NCI-H82 (cell line): ENCODE measurements around the gene HOXB4.

ENCODE experiments used
- DNase-seq: peaks from one replicate; lab custom pipeline; 2025; lab: John Stamatoyannopoulos, UW

The HOXB4 gene

GRCh38 chr17:48589831-48590606 is 11.9 kb upstream of the HOXB4 start, which contains the start of gene HOXB3:
Gene HOXB3 (minus strand): TSS chr17:48590241. CDS start chr17:48552474, 37,767 bp downstream.
- no peak for DNase-seq

- no peak for DNase-seq
Observed at GRCh38 chr17:48589060-48589830, 11.1 kb upstream of the HOXB4 start.

GRCh38 chr17:48588528-48588927 is 10.4 kb upstream of the HOXB4 start:
- DNase-seq = no peak

- DNase-seq = no peak
Observed at GRCh38 chr17:48588074-48588415, 9.9 kb upstream of the HOXB4 start.

- no peak for DNase-seq
Observed at GRCh38 chr17:48587276-48588073, 9.3 kb upstream of the HOXB4 start.

- no peak for DNase-seq
Observed at GRCh38 chr17:48586355-48587258, 8.5 kb upstream of the HOXB4 start.

GRCh38 chr17:48584223-48584741 is 6.1 kb upstream of the HOXB4 start:
- DNase-seq = no peak

GRCh38 chr17:48583708-48584222 is 5.6 kb upstream of the HOXB4 start:
- DNase-seq = no peak

- no peak for DNase-seq
Observed at GRCh38 chr17:48582750-48583069, 4.6 kb upstream of the HOXB4 start.

GRCh38 chr17:48579760-48580554 is 1.8 kb upstream of the HOXB4 start:
- DNase-seq = no peak

- no peak for DNase-seq
Observed at GRCh38 chr17:48579471-48579759, 1.3 kb upstream of the HOXB4 start.

- DNase-seq = no peak
Observed at GRCh38 chr17:48578616-48579470, 693 bp upstream of the HOXB4 start.

GRCh38 chr17:48577330-48577945 is 712 bp downstream of the HOXB4 start:
- no peak for DNase-seq

- DNase-seq = no peak
Observed at GRCh38 chr17:48576479-48577309, 1.5 kb downstream of the HOXB4 start.

- DNase-seq = no peak
Observed at GRCh38 chr17:48575673-48576478, 2.3 kb downstream of the HOXB4 start.

GRCh38 chr17:48575066-48575582 is 3.0 kb downstream of the HOXB4 start:
- no peak for DNase-seq

GRCh38 chr17:48574505-48575065 is 3.6 kb downstream of the HOXB4 start:
- no peak for DNase-seq
